HG03097 (cell line): Measurements from ENCODE around the gene R3HDM4.

Experiments used
- ATAC-seq: cut with Tn5 transposase; IDR thresholded peaks from one replicate; pipeline ENCODE4 v1.9.1; 2021; ENCODE audit not compliant: unreplicated experiment, low FRiP score

The R3HDM4 gene

DNA sequence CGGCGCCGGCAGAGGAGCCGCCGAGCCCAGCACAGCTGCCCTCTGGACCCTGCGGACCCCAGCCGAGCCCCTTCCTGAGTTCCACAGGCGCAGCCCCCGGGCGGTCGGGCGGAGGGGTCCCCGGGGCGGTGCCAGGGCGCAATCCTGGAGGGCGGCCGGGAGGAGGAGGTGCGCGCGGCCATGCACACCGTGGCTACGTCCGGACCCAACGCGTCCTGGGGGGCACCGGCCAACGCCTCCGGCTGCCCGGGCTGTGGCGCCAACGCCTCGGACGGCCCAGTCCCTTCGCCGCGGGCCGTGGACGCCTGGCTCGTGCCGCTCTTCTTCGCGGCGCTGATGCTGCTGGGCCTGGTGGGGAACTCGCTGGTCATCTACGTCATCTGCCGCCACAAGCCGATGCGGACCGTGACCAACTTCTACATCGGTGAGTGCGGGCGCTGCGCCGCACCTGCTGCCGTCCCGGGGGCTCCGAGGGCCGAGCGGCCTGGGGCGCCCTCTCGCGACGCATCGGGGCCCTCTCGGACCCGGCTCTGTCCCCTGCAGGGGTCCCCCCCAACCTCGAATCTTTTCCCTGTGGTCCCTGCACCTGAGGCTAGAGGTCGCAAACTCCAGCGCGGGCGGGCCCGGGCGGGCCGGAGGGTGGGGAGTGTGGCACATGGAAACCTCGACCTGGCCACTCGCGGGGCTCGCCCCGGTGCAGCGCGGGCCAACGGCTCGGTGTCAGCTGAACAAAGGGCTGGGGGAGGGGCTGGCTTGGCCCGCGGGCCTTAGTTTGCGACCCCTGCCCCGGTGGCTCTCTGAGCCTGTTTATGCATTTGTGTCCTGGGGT lies 4.5 kb upstream of the R3HDM4 start, which contains the start of gene KISS1R:
Gene KISS1R (plus strand): TSS at position 11 of the 829 bp plus-strand sequence. CDS start 170 bp downstream, at position 181.
- no peak for ATAC-seq

DNA sequence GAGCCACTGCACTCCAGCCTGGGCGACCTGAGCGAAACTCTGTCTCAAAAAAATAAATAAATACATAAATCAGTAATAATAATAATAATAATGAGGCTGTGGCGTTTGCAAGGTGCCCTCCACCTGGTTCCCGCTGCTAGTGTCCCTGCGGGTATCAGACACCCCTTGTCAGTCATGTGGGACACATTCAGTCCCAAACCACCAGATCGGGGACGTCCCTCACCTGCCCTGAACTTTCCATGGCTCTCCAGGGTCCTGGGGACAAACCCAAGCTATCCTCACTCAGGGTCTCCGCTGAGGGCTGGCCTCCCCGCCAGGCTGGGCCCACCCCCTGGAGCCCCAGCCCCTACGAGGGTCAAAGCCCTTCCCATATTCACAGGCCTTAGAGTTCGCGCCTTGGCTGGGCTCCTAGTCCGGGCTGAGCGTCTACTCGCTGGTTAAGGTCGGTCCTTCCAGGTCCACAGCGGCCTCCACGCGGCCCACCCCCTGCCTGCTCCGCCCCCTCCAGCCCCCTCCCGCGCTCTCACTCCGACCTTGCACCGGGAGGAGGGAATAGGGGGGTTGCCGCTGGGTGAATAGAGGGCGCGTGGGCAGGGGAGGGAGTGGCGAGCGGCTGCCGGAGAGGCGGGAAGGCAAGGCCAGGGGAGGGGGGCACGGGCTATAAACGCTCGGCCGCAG lies 3.8 kb upstream of the R3HDM4 start:
- ATAC-seq = no peak

DNA sequence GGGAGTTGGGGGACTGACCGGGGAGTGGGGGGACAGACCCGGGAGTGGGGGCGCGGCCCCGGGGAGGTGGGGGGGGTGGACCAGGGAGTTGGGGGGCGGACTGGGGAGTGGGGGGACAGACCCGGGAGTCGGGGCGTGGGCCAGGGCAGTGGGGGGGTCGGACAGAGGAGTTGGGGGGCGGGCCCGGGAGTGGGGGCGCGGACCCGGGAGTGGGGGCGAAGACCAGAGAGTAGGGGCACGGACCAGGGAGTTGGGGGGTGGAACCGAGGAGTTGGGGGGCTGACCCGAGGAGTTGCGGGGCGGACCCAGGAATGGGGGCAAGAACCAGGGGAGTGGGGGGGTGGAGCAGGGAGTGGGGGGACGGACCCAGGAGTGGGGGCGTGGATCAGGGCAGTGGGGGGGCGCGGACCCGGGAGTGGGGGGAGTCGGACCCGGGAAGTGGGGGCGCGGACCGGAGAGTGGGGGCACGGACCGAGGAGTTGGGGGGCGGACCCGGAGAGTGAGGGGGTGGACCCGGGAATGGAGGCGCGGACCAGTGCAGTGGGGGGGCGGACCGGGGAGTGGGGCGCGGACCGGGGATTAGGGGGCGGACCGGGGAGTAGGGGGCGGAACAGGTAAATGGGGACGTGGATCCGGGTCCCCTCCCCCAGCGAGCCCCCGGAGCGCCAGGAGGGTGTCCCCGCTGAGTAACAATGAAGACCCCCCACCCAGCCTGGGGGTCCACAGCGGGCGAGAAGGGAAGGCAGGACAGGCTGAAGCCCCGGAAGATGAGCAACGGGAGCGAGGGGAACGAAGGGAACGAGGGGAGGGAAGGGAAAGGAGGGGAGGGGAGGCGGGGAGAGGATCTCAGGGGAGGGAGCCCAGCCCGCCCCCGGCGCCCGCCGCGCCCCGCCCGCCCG lies 589 bp downstream of the R3HDM4 start:
- ATAC-seq = no peak

DNA sequence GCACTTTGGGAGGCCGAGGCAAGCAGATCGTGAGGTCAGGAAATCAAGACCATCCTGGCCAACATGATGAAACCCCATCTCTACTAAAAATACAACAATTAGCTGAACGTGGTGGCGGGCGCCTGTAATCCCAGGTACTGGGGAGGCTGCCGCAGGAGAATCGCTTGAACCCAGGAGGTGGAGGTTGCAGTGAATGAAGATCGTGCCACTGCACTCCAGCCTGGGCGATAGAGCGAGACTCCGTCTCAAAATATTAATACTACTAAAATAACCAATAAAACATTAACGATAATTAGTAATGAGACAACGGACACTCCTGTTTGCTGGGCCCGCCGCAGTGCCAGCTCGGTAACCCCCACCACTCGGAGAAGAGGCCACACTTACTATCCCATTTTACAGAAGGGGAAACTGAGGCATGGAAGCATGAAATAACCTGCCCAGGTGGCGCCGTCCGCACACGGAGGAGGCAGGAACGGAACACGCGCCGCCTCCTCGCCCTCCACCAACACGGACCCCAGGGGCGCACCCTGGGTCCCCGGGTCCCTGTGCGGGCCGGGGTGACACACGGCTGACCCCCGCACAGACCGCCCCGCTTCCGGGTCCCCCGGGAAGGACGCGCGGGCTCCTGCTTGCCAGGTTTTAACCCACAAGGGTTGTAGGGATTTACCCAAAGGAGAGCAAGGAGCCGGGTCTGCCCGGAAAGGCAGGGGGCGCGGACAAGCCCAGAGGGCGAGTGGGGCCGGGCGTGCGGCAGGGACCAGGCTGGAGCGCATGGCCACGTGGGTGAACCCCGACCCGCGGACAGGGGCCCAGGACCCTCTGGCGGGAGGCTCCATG lies 1.6 kb downstream of the R3HDM4 start:
- ATAC-seq = no peak

DNA sequence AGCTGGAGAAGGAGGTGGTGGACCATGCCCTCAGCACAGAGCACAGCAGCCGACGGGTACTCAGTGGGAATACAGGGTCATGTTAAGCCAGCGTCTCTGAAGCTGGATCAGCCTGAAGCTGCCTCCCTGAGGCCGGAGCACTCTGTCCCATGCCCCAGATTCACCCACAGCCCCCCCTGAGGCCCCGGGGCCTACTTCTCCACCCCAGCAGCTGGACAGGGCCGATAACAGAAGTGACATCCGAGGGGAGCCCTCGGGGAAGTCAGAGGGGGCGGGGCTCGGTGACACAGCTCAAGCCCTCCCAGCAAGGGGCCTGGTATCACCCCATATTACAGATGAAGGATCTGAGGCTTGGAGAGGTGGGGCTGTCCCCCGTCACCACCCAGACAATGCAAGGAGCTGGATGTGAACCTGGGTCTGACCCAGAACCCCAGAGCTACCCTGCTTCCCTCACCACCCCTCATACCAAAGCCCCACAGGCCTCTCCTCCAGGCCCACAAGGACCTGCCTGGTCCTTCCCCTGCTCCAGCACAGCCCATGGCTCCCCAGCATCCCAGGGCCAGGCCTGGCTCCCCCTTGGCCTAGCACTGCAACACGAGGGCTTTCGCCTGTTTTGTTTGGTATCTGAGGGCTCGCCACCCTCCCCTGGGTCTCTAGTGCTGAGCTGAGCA lies 5.7 kb downstream of the R3HDM4 start:
- no peak for ATAC-seq

DNA sequence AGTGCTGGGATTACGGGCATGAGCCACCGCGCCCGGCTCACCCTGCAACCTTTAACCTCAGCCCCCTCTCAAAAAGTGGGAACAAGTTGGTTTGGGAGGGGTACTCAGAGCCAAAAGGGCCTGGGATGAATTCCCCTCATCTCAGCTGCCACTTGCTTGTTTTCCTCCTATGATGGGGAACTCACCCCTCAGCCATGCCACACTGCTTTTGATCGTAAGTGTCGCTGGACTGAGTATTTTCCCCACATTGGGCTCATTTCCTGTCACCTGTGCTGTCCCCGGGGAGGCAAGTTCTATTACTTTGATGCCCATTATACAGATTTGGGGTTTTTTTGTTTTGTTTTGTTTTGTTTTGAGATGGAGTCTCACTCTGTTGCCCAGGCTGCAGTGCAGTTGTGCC lies 6.5 kb downstream of the R3HDM4 start:
- no peak for ATAC-seq

DNA sequence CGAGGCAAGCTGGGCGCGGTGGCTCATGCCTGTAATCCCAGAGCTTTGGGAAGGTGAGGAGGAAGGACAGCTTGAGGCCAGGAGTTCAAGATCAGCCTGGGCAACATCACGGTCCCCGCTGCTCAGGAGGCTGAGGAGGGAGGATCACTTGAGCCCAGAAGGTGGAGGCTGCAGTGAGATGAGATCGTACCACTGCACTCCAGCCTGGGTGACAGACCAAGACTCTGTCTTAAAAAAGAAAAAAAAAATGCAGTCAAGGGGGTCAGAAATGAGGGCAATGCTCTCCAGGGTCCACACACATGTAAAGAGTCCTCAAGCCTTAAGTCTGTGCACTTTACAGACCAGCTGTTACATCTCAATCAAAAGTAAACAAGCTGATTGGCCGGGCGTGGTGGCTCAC lies 8.5 kb downstream of the R3HDM4 start:
- ATAC-seq = no peak

DNA sequence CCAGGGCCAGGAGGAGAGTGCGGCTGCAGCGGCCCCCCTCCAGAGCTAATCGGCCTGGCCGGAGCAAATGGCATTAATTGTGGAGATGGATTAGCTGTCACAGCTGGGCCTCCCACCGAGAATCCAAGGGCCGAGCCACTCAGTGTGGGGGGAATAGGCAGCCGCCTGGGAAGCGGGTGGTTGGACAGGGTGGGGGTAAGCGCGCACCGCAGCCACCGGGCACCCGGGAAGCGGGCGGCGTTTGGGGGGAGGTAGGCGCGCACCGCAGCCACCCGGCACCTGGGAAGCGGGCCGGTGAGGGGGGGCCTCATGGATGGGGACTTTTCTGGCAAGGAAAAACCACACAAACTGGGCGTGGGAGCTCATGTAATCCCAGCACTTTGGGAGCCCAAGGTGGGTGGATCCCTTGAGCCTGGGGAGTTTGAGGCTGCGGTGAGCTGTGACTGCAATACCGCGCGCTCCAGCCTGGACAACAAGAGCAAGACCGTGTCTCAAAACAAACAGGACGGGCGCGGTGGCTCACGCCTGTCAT lies 9.7 kb downstream of the R3HDM4 start:
- no peak for ATAC-seq

DNA sequence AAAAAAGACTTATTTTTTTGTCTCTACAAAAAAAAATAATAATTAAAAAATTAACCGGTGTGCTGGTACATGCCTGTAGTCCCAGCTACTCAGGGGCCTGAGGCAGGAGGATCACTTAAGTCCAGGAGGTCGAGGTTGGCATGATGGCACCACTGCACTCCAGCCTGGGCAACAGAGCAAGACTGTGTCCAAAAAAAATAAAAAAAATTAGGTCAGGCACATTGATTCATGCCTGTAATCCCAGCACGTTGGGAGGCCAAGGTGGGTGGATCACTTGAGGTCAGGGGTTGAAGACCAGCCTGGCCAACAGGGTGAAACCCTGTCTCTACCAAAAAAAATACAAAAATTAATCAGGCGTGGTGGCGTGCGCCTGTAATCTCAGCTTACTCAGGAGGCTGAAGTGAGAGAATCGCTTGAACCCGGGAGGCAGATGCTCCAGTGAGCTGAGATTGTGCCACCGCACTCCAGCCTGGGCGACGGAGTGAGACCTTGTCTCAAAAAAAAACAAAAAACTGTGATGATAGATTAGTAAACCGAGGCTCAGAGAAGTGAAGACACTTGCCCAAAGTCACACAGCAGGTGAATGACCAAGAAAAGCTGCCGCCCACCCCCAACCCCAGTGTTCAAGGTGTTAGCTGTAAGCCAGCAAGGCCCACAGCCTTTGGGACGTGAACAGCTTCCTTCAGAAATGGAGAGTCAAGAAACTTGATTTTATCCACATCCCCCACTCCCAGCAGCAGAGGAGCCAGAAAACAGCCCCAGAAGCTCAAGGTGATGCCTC lies 10.4 kb downstream of the R3HDM4 start:
- ATAC-seq = no peak

DNA sequence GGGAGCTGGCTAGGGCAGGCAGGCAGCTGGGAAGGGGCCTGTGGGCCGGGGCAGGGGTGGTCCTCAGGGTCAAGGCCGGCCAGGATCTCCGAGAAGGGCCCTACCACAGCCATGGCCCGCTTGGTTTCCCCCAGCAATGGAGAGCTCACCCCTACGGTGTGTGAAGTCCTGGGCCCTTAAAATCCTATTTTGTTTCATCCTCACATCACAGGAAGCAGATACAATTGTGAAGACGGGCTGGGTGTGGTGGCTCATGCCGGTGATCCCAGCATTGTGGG lies 11.0 kb downstream of the R3HDM4 start:
- ATAC-seq = no peak

DNA sequence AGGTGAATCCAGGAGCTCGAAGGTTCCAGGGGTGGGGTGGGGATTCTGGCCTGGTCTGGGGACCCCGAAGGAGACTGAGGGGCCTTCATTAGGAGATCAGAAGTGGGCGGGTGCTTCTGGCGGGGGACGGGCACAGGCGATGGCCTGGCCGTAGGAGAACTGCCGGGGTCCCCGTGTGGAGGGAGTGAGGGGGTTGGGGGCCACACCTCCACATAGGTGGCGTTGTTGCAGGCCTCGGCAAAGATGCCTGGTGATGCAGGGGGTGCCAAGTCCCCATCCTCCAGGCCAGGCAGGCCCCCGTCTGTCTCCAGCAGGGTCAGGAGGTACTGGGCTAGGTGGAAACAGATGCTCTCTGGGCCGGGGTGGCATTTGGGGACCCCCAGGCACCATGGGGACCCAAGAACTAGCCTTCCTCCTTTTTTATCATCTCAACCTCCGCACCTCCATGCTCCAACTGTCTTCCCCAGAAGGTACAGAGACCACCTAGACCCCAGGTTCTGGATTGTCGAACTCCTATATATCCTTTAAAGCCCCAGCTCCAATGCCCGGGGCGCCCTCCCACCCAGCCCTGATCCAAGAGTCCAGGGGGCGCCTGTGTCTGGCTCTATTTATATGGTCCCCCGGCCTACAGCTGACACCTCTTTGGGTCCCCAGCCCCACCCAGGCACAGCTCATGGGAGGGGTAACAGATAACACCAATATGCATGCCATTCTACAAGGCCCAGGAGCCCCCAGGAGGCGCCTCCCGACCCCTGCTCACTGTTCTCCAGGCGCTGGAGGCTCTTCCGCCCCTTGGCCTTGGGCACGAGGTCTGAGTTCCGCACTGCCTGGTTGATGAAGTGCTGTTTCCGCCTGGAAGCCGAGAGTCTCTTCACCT lies 11.6 kb downstream of the R3HDM4 start:
- no peak for ATAC-seq

DNA sequence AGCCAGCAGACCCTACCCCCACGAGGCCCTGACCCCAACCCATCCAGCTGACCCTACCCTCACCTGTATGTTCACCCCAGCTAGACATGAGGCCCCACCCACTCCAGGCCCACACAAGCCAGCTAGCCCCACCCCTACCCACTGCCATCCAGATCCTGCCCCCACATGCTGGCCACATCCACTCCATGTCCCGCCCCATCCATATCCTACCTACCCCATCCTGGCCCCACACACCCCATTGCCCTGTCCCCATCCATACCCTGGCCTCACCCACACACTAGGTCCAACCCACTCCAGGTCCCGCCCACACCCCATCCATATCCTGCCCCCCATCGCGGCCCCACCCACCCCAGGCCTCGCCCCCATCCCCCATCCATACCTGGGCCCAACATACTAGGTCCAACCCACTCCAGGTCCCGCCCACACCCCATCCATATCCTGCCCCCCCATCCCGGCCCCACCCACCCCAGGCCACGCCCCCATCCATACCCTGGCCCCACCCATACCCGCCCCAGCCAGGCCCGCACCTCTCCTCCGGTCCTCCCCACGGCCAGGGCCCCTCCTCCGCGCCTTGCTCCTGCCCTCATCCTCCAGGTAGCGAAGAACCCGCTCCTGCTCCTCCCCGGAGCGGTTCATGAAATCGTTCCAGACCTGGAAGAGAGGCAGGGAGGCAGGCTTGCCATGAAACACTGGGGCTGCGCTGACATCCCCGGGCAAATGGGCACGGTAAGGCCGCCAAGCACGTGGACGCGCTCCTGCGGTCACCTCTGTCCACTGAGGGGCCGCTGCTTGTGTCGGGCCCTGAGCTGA lies 12.5 kb downstream of the R3HDM4 start:
- no peak for ATAC-seq

DNA sequence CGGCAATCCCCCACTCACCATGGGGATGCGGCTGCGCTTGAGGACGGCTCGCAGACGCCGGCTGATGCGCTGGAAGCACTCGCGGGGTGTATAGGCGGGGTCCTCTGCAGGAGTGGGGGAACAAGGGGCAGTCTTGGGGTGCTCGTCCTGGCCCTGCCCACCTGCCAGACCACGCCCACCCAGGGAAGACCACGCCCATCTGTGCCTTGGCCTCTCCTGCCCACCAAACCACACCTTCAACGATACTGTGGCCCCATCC lies 13.0 kb downstream of the R3HDM4 start:
- no peak for ATAC-seq

DNA sequence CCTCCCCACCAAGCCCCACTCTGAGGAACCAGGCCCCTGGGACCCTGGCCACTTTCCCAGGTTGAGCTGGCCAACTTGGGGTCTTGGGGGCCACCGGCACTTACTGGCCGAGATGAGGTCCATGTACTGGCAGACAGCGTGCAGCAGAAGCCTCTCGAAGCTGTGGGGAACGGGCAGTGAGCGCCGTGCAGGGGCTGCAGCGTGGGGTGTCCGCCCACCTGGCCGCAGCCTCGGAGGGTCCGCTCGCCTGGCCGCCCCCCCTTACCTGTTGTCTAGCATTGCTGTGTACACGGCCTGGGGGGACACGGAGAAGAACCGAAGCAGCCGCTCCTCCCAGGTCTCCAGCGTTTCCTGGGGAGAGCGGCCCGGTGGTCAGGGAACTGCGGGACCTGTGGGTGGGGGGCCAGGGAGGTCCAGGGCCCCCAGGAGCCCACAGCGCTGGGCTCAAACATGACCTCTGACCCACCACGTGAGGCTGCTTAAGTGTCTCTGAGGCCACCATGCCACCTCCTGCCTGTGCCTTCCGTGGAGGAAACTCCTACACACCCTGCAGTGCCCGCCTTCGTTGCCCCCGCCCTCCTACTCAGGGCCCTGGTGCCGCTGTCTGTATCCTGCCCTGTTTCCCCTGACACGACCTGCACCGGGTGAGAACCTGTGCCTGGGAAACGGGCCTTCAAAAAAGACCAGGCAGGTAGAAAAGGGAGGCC lies 13.5 kb downstream of the R3HDM4 start:
- no peak for ATAC-seq

DNA sequence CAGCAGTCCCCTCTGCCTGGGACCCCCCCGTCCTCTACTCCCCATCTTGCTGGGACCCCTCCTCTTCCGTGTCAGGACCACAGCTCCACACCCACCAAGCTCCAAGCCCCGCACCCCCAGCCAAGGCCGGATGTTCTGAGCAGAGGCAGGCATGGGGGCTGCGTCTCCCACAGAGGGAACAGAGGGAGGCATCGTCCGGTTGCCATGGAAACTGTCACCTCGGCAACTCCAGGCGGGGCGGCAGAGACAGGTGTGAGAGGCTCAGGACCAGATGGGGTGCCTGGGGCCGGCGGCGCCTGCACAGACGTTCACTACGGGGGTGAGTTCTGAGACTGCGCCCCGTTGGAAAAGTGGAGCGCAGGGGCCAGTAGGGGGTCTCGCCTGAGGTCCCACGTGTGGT lies 14.4 kb downstream of the R3HDM4 start:
- ATAC-seq = no peak

DNA sequence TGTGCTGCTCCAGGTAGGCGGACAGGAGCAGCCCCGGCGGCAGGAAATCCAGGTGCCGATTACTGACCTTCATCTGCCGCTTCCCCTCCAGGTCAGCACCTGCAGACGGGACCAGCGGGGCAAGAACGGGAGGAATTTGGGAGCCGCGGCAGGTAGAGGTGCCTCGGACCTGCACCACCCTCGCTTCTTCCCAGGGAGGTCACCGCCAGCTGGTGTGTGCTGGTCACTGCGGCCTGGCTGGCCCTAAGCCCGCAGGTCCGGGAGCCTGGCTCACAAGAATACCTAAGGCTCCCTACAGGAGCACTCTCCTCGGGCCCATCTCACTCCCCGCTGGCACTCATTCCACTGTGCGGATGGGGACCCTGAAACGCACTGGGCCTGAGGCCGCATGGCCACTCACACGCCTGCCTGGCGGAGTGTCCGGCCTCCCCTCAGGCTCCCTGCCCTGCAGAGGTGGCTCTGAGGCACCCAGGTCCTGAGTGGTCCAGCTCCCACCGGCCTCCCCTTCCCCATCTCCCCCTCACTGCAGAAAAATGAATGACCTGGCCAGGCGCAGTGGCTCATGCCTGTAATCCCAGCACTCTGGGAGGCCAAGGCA lies 15.5 kb downstream of the R3HDM4 start:
- ATAC-seq = no peak
